ENCODE data around the gene TRIM16. TPM values are rescaled to one million over a fixed set of nuclear protein-coding genes. Genes with fewer than 3 reads are reported as not detected.

Gene TRIM16
- total RNA-seq = 1 to 10 TPM; 9.0 to 9.2 TPM

GRCh38 chr17:15683824-15684478 lies at the start of gene TRIM16:
TRIM16 (minus strand) TSS chr17:15684311; CDS start chr17:15651609, 32,702 bp downstream.

GRCh38 chr17:15731900-15732299 lies 47.8 kb upstream of the TRIM16 start, which contains the start of gene TBC1D26:
TBC1D26 (plus strand) TSS chr17:15732283; CDS start chr17:15735349, 3,066 bp downstream.

GRCh38 chr17:15699413-15699924 lies 15.4 kb upstream of the TRIM16 start, which contains the start of gene ZNF286A:
ZNF286A (plus strand) TSS chr17:15699752; CDS start chr17:15700330, 578 bp downstream.

GRCh38 chr17:15619331-15620058 lies 64.6 kb downstream of the TRIM16 start, which contains the start of gene FBXW10B:
FBXW10B (minus strand) TSS chr17:15619704; CDS start chr17:15619512, 192 bp downstream.

Other genes with a start within 250 kb of the TRIM16 start
- gene CDRT4, start 216.7 kb downstream of the TRIM16 start, total RNA-seq = 1 to 10 TPM; 3.9 to 4.1 TPM
- 10 to 100 TPM; 13.5 to 14.6 TPM for gene TVP23C, start 120.8 kb downstream of the TRIM16 start, total RNA-seq
- under 1 TPM; 0.19 to 0.25 TPM for gene FBXW10B, start 64.6 kb downstream of the TRIM16 start, total RNA-seq
- 10 to 100 TPM; 20.2 to 20.9 TPM for gene ZNF286A, start 15.4 kb upstream of the TRIM16 start, total RNA-seq
- not detected for gene TBC1D26, start 48.0 kb upstream of the TRIM16 start, total RNA-seq